DOHH2 (cell line): ENCODE measurements around the gene SUPT3H.

Source experiments
- H3F3A ChIP-seq: fragments of 200-600 bp; sonication (generic), shearing (Covaris generic); 2 replicates; pipeline ENCODE4 v1.6.0; 2016; ENCODE audit warnings: antibody characterized with exemption, mild to moderate bottlenecking; ENCODE audit not compliant: control insufficient read depth, insufficient read depth
- H3K27ac ChIP-seq: fragments of 200-600 bp; sonication (generic); 2 replicates; pipeline ENCODE4 v1.5.1; 2014; ENCODE audit warnings: low read depth, mild to moderate bottlenecking, low read length, moderate library complexity
- H3K27me3 ChIP-seq: fragments of 200-600 bp; sonication (generic); 2 replicates; pipeline ENCODE4 v1.6.1; 2014; ENCODE audit warnings: mild to moderate bottlenecking, low read length, mixed read lengths; ENCODE audit not compliant: control insufficient read depth
- H3K36me3 ChIP-seq: fragments of 200-600 bp; sonication (generic); 2 replicates; pipeline ENCODE4 v1.6.1; 2014; ENCODE audit warnings: mild to moderate bottlenecking, low read length, moderate library complexity, mixed read lengths; ENCODE audit not compliant: control insufficient read depth
- H3K4me1 ChIP-seq: fragments of 200-600 bp; sonication (generic); 2 replicates; pipeline ENCODE4 v1.6.1; 2014; ENCODE audit warnings: mild to moderate bottlenecking, low read length, mixed read lengths; ENCODE audit not compliant: control insufficient read depth
- H3K4me2 ChIP-seq: fragments of 200-600 bp; sonication (generic); 2 replicates; pipeline ENCODE4 v1.6.0; 2014; ENCODE audit warnings: mild to moderate bottlenecking, low read length, moderate library complexity
- H3K4me3 ChIP-seq: fragments of 200-600 bp; sonication (generic); 2 replicates; pipeline ENCODE4 v1.5.1; 2014; ENCODE audit warnings: mild to moderate bottlenecking, low read length, mixed read lengths
- H3K79me2 ChIP-seq: fragments of 200-600 bp; sonication (generic); 2 replicates; pipeline ENCODE4 v1.6.1; 2014; ENCODE audit warnings: mild to moderate bottlenecking, low read length, mixed read lengths; ENCODE audit not compliant: control insufficient read depth
- H3K9me2 ChIP-seq: fragments of 200-600 bp; sonication (generic); replicated peaks from 2 replicates; pipeline ENCODE4 v1.6.1; 2014; ENCODE audit warnings: mild to moderate bottlenecking, low read length, mixed read lengths; ENCODE audit not compliant: control insufficient read depth
- H3K9me3 ChIP-seq: fragments of 200-600 bp; sonication (generic); 2 replicates; pipeline ENCODE4 v1.6.1; 2014; ENCODE audit warnings: antibody characterized with exemption, low read length, mixed read lengths; ENCODE audit not compliant: control insufficient read depth, insufficient read depth
- H4K20me1 ChIP-seq: fragments of 200-600 bp; sonication (generic); 2 replicates; pipeline ENCODE4 v1.6.0; 2014; ENCODE audit warnings: low read depth, mild to moderate bottlenecking, antibody characterized with exemption, low read length, moderate library complexity; ENCODE audit not compliant: control insufficient read depth, insufficient read depth
- CTCF ChIP-seq: fragments of 200-600 bp; sonication (generic); IDR thresholded peaks from one replicate; pipeline ENCODE4 v1.5.1; 2014; ENCODE audit warnings: antibody characterized with exemption, mild to moderate bottlenecking, low read depth, low read length; ENCODE audit not compliant: poor library complexity, severe bottlenecking
- EZH2phosphoT487 ChIP-seq: fragments of 200-600 bp; sonication (generic); IDR thresholded peaks from 2 replicates; pipeline ENCODE4 v1.6.1; 2017; ENCODE audit warnings: borderline replicate concordance, mild to moderate bottlenecking, antibody characterized with exemption, low read length, moderate library complexity, mixed read lengths

The SUPT3H gene

DNA sequence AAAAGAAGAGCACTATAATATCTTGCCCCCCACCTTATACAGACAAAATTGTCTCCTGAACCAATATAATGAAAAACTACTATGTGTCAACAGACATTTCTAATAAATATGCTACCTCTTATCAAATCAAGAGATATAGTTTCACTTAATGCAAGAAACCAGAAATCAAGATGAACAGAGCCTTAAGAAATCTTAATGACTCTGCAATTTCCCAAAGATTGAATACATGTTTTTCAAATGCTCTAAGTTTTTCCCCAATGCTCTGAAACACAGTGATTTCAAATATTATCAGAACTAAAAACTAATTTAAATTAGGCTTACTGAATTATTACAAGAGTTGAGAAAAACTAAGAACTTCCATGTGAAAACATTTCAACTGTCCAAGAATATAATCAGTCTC is 13.3 kb downstream of the SUPT3H start:
- Histone ChIP-seq H3K36me3 (no peaks in the 10 kb centered on the region), H3K4me1 (no peaks in the 10 kb centered on the region), H3K4me2 (no peak overlapping the region), H3K4me3 (no peak overlapping the region), H3K9me2 (no peaks in the 10 kb centered on the region), H3F3A (no peaks in the 10 kb centered on the region), H3K9me3 (no peaks in the 10 kb centered on the region), H3K27ac (no peak overlapping the region), H3K27me3 (no peaks in the 10 kb centered on the region), H3K79me2 (no peaks in the 10 kb centered on the region), H4K20me1 (no peaks in the 10 kb centered on the region)
- no peak for TF ChIP-seq CTCF
- no peak for TF ChIP-seq EZH2phosphoT487

GRCh38 chr6:45353654-45354053 is 24.1 kb downstream of the SUPT3H start:
- Histone ChIP-seq H3K36me3 (no peaks in the 10 kb centered on the region), H3K27ac (no peak overlapping the region), H3K4me2 (no peak overlapping the region), H3K79me2 (no peaks in the 10 kb centered on the region), H3K4me3 (no peak overlapping the region), H4K20me1 (no peaks in the 10 kb centered on the region), H3K9me3 (no peaks in the 10 kb centered on the region), H3K4me1 (no peaks in the 10 kb centered on the region), H3K9me2 (no peaks in the 10 kb centered on the region), H3F3A (no peaks in the 10 kb centered on the region), H3K27me3 (no peaks in the 10 kb centered on the region)
- no peak for TF ChIP-seq CTCF
- TF ChIP-seq EZH2phosphoT487 = no peak

DNA sequence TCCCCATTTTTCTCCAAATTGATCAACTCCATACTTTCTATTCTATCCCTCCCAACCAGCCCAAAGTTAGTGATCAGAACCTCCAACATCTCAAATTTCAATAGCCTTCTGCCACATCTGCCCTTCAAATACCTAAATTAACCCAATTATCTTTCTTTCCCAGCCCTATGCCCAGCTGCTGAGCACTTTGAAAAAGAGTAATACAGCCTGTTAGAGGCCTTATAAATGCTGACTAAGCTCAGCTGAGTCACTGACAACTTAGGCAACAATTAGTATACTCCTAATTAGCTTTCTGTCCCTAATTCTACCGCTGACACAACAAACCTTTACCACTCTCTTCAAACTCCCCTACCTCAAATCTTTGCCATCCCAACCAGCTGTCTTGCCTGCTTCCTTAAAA is 26.1 kb downstream of the SUPT3H start:
- no peaks in the 10 kb centered on the region for H4K20me1 ChIP-seq
- H3K36me3 ChIP-seq = no peaks in the 10 kb centered on the region
- no peak overlapping the region for H3K4me2 ChIP-seq
- no peaks in the 10 kb centered on the region for H3K9me3 ChIP-seq
- no peak overlapping the region for H3K4me3 ChIP-seq
- H3K27ac ChIP-seq = no peak overlapping the region
- TF ChIP-seq EZH2phosphoT487 (no peak), CTCF (no peak)
- no peaks in the 10 kb centered on the region for H3K27me3 ChIP-seq
- H3K4me1 ChIP-seq = no peaks in the 10 kb centered on the region
- no peaks in the 10 kb centered on the region for H3K9me2 ChIP-seq
- H3K79me2 ChIP-seq = no peaks in the 10 kb centered on the region
- H3F3A ChIP-seq = no peaks in the 10 kb centered on the region

GRCh38 chr6:45351076-45351475 is 26.7 kb downstream of the SUPT3H start:
- TF ChIP-seq EZH2phosphoT487 (no peak), CTCF (no peak)
- H3K27me3 ChIP-seq = no peaks in the 10 kb centered on the region
- H3K27ac ChIP-seq = no peak overlapping the region
- H3K79me2 ChIP-seq = no peaks in the 10 kb centered on the region
- no peak overlapping the region for H3K4me3 ChIP-seq
- no peak overlapping the region for H3K4me2 ChIP-seq
- H3K4me1 ChIP-seq = no peaks in the 10 kb centered on the region
- no peaks in the 10 kb centered on the region for H3F3A ChIP-seq
- H3K9me3 ChIP-seq = no peaks in the 10 kb centered on the region
- no peaks in the 10 kb centered on the region for H3K9me2 ChIP-seq
- no peaks in the 10 kb centered on the region for H3K36me3 ChIP-seq
- no peaks in the 10 kb centered on the region for H4K20me1 ChIP-seq
